ENCODE data around the gene KBTBD12.

The KBTBD12 gene

DNA sequence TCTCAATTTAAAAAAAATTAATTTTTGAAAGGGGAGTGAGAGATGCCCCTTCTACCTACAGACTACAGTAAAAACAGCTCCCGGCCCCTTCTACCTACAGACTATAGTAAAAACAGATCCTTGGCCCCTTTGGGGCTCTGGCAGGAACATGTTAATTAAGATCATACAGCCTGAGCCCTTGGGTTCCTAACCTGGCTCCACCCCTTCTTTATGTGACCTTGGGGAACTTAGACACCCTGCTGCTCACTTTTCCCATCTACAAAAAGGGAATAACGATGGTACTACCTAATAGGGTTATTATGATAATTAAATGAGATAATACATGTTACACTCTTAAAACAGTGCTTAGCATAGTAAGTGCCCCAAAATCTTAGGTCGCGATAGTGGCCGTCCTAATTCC is 77.1 kb downstream of the KBTBD12 start:
- no peak for DNase-seq (ENCODE audit: low read depth)
- H3K4me3 ChIP-seq (ENCODE audit: low read depth, low read length), result no peak overlapping the region
- TF ChIP-seq, protein P1, sequence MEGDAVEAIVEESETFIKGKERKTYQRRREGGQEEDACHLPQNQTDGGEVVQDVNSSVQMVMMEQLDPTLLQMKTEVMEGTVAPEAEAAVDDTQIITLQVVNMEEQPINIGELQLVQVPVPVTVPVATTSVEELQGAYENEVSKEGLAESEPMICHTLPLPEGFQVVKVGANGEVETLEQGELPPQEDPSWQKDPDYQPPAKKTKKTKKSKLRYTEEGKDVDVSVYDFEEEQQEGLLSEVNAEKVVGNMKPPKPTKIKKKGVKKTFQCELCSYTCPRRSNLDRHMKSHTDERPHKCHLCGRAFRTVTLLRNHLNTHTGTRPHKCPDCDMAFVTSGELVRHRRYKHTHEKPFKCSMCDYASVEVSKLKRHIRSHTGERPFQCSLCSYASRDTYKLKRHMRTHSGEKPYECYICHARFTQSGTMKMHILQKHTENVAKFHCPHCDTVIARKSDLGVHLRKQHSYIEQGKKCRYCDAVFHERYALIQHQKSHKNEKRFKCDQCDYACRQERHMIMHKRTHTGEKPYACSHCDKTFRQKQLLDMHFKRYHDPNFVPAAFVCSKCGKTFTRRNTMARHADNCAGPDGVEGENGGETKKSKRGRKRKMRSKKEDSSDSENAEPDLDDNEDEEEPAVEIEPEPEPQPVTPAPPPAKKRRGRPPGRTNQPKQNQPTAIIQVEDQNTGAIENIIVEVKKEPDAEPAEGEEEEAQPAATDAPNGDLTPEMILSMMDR (IDR thresholded peaks at IDR 0.05; ENCODE audit: low read depth, low read length, missing control alignments), result no peak

DNA sequence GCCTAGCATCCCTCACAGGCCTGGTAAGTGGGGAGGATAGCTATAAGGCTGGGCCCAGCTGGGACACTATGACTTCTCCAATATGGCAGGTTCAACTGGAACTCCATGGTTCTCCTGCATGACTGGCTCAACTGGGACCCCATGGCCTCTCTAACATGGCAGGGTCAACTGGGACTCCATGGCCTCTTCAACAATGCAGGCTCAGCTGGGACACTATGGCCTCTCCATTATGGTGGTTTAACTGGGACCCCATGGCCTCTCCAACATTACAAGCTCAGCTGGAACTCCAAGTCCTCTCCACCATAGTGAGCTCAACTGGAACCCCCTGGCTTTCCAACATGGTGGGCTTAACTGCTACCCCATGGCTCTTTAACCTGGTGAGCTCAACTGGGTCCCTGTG is 79.0 kb downstream of the KBTBD12 start:
- TF ChIP-seq, protein P1 (IDR thresholded peaks at IDR 0.05; ENCODE audit: low read depth, low read length, missing control alignments), result no peak
- no peak overlapping the region for H3K4me3 ChIP-seq (ENCODE audit: low read depth, low read length)

DNA sequence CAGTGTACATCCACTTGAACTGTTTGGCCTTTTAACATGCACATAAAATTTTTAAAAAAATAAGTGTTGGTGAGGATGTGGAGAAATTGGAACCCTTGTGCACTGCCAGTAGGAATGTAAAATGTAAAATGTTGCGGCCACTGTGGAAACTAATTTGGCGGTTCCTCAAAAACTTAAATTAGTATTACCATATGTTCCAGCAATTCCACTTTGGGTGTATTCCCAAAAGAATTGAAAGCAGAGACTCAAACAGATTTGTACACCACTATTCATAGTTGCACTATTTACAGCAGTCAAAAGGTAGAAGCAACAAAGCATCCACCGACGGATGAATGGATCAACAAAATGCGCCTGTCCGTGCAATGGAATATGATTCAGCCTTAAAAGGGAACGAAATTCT is 82.0 kb downstream of the KBTBD12 start:
- TF ChIP-seq, protein P1 (IDR thresholded peaks at IDR 0.05; ENCODE audit: low read depth, low read length, missing control alignments), result no peak
- no peak overlapping the region for H3K4me3 ChIP-seq (ENCODE audit: low read depth, low read length)
- no peak for DNase-seq (ENCODE audit: low read depth)

More for the DNA sequence above, 79.0 kb downstream of the KBTBD12 start:
- no peak for DNase-seq (ENCODE audit: low read depth)

DNA sequence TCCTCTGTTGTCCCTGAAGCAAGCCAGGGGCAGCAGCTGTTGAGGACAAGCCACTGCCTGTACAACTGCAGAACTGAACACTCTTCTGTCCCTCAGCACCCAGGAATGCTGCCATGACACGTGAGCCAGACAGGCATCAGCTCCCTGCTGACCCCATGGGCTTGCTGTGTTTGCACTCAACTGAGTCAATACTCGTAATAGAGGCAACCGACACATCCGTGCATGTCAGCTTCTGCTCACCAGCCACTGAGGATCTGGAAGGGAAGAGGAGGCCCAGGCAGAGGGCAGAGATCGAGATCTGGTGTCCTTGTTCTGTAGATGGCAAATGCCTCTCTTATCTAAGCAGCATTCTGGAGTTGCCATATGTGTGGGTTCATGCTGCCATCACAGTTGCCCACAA is 82.9 kb downstream of the KBTBD12 start:
- H3K4me3 ChIP-seq (ENCODE audit: low read depth, low read length), result no peak overlapping the region
- TF ChIP-seq, protein P1 (IDR thresholded peaks at IDR 0.05; ENCODE audit: low read depth, low read length, missing control alignments), result no peak
- no peak for DNase-seq (ENCODE audit: low read depth)

DNA sequence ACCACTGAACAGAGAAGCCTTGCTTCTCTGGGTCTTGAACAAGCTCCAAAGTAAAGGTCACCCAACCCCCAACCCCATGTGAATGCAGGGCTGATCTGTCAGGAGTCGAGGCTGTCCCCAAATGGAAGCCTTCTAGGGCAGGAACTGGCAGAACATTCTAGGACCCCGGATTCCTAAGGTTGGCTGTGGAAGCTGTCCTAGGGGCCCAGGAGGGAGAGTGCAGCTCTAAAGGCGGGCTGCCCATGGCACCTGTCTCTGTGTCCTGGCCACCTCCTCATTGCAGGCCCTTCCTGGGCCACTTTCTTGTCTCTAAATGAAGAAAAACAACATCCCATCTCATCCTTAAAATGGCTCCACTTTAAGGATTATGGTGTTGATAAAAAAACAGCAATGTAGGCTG is 83.6 kb downstream of the KBTBD12 start:
- H3K4me3 ChIP-seq (ENCODE audit: low read depth, low read length), result no peak overlapping the region
- DNase-seq (ENCODE audit: low read depth), result no peak
- TF ChIP-seq, protein P1 (IDR thresholded peaks at IDR 0.05; ENCODE audit: low read depth, low read length, missing control alignments), result no peak

DNA sequence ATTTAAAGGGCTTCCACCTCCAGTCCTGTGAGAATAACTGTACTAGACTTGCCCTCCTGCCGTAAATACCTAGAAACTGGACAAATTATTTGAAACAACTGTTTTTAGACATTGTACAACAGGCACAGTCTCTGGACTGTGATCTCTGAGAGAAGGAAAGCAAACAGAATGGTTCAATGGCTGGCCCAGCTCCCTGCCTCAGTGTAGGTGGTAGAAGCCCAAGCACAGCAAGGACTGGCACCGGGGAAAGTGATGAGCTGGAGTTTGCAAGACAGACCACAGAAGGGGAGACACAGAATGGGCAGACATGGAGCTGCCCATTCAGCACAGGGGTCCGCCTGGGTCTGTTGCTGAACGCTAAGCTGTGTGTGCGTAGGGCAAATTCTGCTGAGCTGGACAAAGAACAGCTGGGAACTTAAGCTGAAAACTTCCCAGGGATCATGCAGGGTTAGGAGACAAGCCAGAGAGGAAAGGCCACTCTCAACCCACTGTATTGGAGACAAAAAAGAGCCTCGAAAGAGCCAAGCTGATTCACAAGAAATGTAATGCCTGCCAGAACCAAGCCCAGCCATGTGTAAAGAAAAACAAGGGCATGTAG is 84.6 kb downstream of the KBTBD12 start:
- DNase-seq (ENCODE audit: low read depth), result no peak
- TF ChIP-seq, protein P1 (IDR thresholded peaks at IDR 0.05; ENCODE audit: low read depth, low read length, missing control alignments), result no peak
- no peak overlapping the region for H3K4me3 ChIP-seq (ENCODE audit: low read depth, low read length)

DNA sequence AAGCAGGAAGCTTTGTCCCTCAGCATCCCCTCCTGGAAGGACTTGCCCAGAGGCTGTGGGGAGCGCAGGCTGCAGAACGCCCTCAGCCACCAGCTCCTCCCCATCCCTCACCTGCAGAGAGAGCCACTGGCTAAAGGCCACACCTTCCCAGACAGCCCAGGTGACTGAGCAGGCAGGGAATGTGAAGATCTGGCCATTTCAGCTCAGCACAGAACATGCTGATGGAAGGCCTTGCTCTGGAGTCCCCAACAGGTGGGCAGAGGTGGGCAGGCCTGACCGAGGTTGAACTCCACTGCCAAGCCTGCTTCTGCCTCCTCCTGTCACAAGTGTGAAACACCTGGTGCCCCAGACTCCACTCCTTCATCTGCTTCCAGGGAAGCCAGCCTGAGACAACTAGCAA is 86.5 kb downstream of the KBTBD12 start:
- no peak for DNase-seq (ENCODE audit: low read depth)
- H3K4me3 ChIP-seq (ENCODE audit: low read depth, low read length), result no peak overlapping the region
- TF ChIP-seq, protein P1 (IDR thresholded peaks at IDR 0.05; ENCODE audit: low read depth, low read length, missing control alignments), result no peak

All from GM12864 (cell line).